BE2C (cell line): ENCODE data around the gene HAX1.

ENCODE experiments used
- DNase-seq: peaks from one replicate; pipeline ENCODE4 v3.0.0-alpha.2; 2020
- H3K27me3 ChIP-seq: fragments of 250-450 bp; sonication (Bioruptor Pico); 2 replicates; pipeline ENCODE4 v1.5.1; 2020; ENCODE audit warnings: mild to moderate bottlenecking
- H3K36me3 ChIP-seq: fragments of 250-450 bp; sonication (Bioruptor Pico); 2 replicates; pipeline ENCODE4 v1.5.1; 2020; ENCODE audit warnings: mild to moderate bottlenecking
- H3K4me1 ChIP-seq: fragments of 250-450 bp; sonication (Bioruptor Pico); 2 replicates; pipeline ENCODE4 v1.5.1; 2020
- H3K4me3 ChIP-seq: 2 replicates; pipeline ENCODE4 v1.5.1; 2011; ENCODE audit warnings: low read depth, low read length
- H3K9me3 ChIP-seq: fragments of 250-450 bp; sonication (Bioruptor Pico); 2 replicates; pipeline ENCODE4 v1.5.1; 2020
- TF ChIP-seq, protein P1 (sequence below): IDR thresholded peaks from 2 replicates; pipeline ENCODE4 v1.5.1; 2012; ENCODE audit warnings: mild to moderate bottlenecking, low read depth, low read length

HAX1 gene

DNA sequence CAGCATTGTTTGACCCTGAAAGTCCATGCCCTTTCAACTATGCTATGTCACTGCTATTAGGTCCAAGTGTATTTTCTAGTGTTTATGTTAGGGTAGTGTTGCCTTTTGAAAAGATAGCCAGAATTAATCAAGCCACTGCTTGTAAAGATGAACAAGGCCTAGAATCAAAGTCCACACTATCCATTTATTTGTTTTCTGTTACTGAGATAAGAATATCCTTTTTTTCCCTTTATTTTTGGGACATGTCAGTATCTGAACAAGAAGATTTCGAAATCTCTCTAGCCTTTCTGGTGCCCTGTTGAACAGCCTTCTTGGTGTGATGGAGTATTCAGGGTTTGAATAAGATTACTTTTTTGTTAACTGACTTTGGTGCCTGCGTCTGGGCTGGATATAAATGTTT is 35.0 kb upstream of the HAX1 start:
- no peaks in the 10 kb centered on the region for H3K4me1 ChIP-seq
- no peak for DNase-seq
- TF ChIP-seq, protein P1, sequence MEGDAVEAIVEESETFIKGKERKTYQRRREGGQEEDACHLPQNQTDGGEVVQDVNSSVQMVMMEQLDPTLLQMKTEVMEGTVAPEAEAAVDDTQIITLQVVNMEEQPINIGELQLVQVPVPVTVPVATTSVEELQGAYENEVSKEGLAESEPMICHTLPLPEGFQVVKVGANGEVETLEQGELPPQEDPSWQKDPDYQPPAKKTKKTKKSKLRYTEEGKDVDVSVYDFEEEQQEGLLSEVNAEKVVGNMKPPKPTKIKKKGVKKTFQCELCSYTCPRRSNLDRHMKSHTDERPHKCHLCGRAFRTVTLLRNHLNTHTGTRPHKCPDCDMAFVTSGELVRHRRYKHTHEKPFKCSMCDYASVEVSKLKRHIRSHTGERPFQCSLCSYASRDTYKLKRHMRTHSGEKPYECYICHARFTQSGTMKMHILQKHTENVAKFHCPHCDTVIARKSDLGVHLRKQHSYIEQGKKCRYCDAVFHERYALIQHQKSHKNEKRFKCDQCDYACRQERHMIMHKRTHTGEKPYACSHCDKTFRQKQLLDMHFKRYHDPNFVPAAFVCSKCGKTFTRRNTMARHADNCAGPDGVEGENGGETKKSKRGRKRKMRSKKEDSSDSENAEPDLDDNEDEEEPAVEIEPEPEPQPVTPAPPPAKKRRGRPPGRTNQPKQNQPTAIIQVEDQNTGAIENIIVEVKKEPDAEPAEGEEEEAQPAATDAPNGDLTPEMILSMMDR: no peak
- H3K27me3 ChIP-seq: no peaks in the 10 kb centered on the region
- no peak overlapping the region for H3K4me3 ChIP-seq
- H3K36me3 ChIP-seq: peaks cover 92% of the 10 kb centered on the region
- no peaks in the 10 kb centered on the region for H3K9me3 ChIP-seq

DNA sequence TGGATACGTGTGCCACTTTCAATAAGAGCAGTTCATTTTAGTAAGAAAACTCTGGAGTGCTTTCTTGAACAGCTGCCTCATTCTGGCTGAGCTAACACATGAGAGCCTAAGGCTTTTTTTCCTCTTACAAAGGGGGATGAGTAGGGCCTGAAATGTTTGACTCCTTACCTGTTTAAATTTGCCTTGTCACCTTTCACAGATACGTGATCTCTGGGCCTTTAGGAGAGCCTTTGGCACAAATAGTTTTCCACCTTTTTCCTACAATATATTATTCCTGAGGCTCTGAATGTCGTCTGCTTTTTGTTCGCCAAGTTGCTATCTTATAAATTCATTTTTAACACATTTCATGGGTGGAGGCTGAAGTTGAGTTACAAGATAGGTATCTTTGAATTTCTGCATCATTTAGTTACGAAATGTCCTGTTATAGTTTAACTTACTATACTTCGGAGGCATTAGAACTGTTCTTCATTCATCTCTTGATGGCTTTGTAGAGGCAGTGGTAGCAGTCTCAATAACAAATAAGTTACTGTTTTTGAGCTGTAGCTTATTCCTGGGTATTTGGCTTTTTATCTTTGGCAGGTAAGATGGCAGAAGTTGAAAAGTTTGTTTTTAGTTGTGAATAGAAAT is 34.4 kb upstream of the HAX1 start:
- Histone ChIP-seq H3K27me3 (no peaks in the 10 kb centered on the region), H3K4me3 (no peak overlapping the region), H3K9me3 (no peaks in the 10 kb centered on the region), H3K36me3 (peaks cover 91% of the 10 kb centered on the region), H3K4me1 (no peaks in the 10 kb centered on the region)
- TF ChIP-seq, protein P1: no peak
- no peak for DNase-seq

DNA sequence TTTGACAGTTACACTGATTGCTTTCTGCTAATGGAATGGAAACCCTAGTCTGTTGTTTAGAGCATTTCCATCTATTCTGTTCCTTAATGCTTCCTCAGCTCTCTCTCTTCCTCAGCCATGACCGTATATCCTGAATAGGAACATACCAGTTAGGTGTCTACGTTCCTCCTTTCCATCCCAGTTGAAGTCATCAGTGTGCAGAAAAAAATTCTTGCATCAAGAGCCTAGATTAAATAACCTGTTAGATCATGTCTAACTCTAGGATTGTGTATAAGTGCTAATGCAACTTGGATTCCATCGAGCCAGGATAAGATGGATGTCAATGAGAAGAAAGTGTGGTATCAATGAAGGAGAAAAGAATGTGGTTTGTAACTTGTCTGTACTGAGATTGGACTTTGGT is 32.9 kb upstream of the HAX1 start:
- peaks cover 94% of the 10 kb centered on the region for H3K36me3 ChIP-seq

DNA sequence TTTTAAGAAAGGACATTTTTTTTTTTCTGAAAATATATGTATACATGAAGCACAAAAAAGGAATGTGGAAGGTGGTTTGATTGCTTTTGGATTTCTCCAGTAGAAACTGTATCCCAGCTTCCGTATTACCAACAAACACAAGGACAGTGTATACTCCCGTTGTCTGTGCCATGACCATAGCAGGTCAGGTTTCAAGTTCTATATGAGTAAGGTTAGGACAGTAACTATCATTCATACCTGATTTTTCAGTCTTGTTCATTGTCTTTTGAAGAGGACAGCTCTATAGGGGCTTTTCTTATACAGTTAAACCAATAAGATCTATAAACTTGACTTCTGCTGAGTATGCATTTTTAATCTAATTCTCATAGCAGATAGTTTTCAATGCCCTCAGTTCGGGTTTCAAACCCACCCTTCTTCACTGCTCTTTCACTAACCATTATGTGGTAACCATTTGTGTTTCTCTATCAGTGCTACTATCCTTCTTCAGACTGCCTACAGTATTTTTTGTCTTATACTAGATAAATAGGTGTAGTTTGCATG is 32.1 kb upstream of the HAX1 start:
- TF ChIP-seq, protein P1: no peak
- peaks cover 94% of the 10 kb centered on the region for H3K36me3 ChIP-seq
- no peak for DNase-seq
- H3K4me1 ChIP-seq: no peaks in the 10 kb centered on the region
- no peak overlapping the region for H3K4me3 ChIP-seq
- H3K9me3 ChIP-seq: no peaks in the 10 kb centered on the region
- H3K27me3 ChIP-seq: no peaks in the 10 kb centered on the region

More for the DNA sequence above, 32.9 kb upstream of the HAX1 start:
- Histone ChIP-seq H3K4me3 (no peak overlapping the region), H3K9me3 (no peaks in the 10 kb centered on the region), H3K27me3 (no peaks in the 10 kb centered on the region), H3K4me1 (no peaks in the 10 kb centered on the region)
- no peak for DNase-seq
- TF ChIP-seq, protein P1: no peak

DNA sequence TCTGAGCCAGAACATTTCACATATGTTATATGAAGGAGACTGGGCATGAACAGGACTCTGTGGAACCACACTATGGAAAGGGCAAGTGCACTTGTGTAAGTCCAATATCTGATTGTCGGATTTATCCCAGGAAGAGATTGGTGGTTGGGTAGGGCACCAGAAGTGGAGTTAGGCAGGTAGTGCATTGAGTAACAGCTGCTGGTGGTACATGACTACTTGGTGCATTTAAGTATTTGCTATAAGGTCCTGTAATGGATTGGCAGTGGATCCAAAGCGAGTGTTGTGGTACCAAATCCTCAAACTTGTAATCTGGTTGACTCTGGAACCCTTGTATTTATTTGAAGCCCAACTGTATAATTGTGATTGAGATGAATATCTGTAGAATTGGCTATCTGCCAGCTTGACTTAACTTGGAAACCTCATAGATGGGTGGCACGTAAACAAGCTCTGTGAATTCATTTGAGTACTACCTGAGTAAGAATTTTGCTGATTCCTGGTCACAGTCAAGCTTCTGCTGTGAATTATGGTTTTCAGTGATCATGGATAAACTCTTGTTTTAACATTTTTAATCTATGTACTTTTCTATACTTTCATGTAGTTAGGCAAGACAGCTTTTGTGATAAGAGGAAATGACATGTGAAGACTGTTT is 30.6 kb upstream of the HAX1 start:
- Histone ChIP-seq H3K27me3 (no peaks in the 10 kb centered on the region), H3K4me1 (no peaks in the 10 kb centered on the region), H3K9me3 (no peaks in the 10 kb centered on the region), H3K4me3 (no peak overlapping the region), H3K36me3 (peaks cover 93% of the 10 kb centered on the region)
- no peak for DNase-seq
- TF ChIP-seq, protein P1: no peak

DNA sequence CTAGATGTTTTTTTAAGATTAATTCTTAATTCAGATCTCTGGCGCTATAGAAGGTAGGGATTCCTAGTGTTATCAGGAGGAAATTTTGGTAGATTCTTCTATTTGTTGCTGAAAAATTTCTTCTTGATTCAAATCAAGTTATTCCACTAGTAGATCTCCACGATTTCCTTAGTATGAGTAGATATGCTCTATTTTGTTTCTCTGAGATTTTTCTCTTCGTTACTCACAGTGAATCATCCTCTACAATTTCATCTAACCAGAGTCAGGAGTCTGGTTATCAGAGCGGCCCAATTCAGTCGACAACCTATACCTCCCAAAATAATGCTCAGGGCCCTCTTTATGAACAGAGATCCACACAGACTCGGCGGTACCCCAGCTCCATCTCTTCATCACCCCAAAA is 18.8 kb upstream of the HAX1 start:
- H3K36me3 ChIP-seq: peaks cover 100% of the 10 kb centered on the region
- TF ChIP-seq, protein P1: no peak
- H3K4me3 ChIP-seq: no peak overlapping the region
- no peaks in the 10 kb centered on the region for H3K27me3 ChIP-seq
- no peaks in the 10 kb centered on the region for H3K9me3 ChIP-seq
- no peaks in the 10 kb centered on the region for H3K4me1 ChIP-seq
- DNase-seq: no peak
